ENCODE measurements around the gene CDKN2B. TPM values are rescaled to one million over a fixed set of nuclear protein-coding genes. Genes with fewer than 3 reads are reported as not detected.

CDKN2B gene
- polyA plus RNA-seq, 1 donor from 2014 or later = 0.15 TPM

DNA sequence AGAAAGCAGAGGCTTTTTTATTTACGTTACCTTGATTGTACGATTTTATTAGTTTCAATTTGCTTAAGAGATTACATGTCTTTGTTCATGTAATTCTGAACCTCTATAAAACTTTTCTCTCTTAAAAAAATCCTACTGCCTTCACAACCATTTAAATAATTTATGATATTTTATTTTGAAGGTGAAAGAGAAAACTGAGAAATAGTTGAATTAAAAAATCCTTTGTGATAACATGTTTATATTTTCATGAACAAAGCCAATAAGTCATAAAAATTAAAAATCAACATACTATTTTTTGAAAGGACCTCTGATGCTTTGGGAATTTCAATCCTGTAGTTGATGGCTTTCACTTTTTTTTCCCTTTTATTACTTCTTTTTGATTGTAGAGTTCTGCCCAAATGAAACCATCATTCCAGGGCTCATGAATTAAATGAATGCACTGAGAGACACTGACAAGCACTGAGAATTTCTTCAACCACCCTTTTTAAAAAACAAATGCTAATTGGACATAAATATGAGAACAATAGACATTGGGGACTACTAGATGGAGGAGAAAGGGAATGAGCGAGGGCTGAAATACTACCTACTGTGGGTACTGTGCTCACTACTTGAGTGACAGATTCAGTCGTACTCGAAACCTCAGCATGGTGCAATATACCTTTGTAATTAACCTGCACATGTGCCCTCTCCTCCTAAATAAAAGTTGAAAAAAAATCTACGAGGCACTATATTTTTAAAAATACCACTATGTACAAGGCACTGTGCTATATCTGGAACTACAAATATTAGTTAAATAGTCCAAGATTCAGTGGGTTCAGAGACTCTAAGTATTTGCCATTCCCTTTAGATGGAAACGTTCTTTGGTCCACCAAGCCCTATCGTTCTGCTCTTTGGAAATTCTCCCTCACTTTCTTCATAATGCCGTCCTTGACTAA lies 20.8 kb downstream of the CDKN2B start:
- Histone ChIP-seq H3K4me3 (ENCODE audit: low read length) (no peak overlapping the region), H4K20me1 (ENCODE audit: insufficient read depth) (no peaks in the 10 kb centered on the region), H2AFZ (ENCODE audit: low read depth, low read length) (no peak overlapping the region), H3K4me2 (ENCODE audit: low read length) (no peak overlapping the region), H3K36me3 (ENCODE audit: insufficient read depth, low read length) (no peaks in the 10 kb centered on the region), H3K27me3 (ENCODE audit: insufficient read depth, low read depth, low read length) (peaks cover 100% of the 10 kb centered on the region), H3F3A (ENCODE audit: insufficient read depth, low read length, poor library complexity, severe bottlenecking) (no peaks in the 10 kb centered on the region), H3K79me2 (replicated peaks; ENCODE audit: insufficient read depth, low read length) (no peaks in the 10 kb centered on the region), H3K27ac (ENCODE audit: low read length) (no peak overlapping the region), H3K9me3 (ENCODE audit: low read length) (no peaks in the 10 kb centered on the region), H3K9me2 (ENCODE audit: insufficient read depth, low read length) (peaks cover 2% of the 10 kb centered on the region), H3K9ac (ENCODE audit: low read length) (no peak overlapping the region)
- no peak for TF ChIP-seq RAD21 (conservative IDR thresholded peaks at IDR 0.05)

DNA sequence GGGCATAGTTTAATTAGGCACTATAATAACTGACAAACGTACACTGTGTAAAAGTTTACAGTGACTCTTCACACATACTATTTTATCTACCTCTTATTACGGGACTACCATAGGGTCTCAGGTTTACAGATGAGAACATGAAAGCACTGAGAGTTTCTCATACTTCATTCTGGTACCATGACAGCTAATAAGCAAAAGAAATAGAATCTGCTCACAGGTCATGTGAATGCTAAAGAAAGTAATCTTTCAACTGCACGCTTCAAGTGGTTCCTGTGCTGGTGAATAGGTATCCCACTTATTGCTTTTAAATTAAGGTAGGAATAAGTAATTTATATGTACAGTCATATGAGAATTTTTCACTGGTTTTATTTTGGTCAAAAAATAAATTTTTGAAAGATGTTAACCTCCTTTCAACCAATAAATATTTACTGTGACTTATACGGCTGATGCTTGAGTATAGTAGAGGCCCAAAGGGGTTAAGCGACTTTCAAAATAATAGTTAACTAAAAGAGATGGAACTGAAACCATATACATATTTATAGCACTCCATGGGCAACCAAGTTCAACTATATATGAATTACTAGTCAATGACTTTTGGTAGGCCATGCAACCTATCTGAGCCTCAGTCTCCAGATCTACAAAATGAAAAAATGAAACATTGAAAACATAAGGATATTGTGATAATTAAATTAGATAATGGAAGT lies 23.0 kb downstream of the CDKN2B start:
- Histone ChIP-seq H3F3A (ENCODE audit: insufficient read depth, low read length, poor library complexity, severe bottlenecking) (no peaks in the 10 kb centered on the region), H3K27ac (ENCODE audit: low read length) (no peak overlapping the region), H3K9me3 (ENCODE audit: low read length) (no peaks in the 10 kb centered on the region), H3K4me2 (ENCODE audit: low read length) (no peak overlapping the region), H3K4me3 (ENCODE audit: low read length) (no peak overlapping the region), H4K20me1 (ENCODE audit: insufficient read depth) (no peaks in the 10 kb centered on the region), H3K36me3 (ENCODE audit: insufficient read depth, low read length) (no peaks in the 10 kb centered on the region), H2AFZ (ENCODE audit: low read depth, low read length) (no peak overlapping the region), H3K9ac (ENCODE audit: low read length) (no peak overlapping the region), H3K79me2 (replicated peaks; ENCODE audit: insufficient read depth, low read length) (no peaks in the 10 kb centered on the region), H3K9me2 (ENCODE audit: insufficient read depth, low read length) (no peaks in the 10 kb centered on the region), H3K27me3 (ENCODE audit: insufficient read depth, low read depth, low read length) (peaks cover 100% of the 10 kb centered on the region)
- no peak for TF ChIP-seq POLR2AphosphoS5 (IDR thresholded peaks at IDR 0.05)
- no peak for TF ChIP-seq SMC3 (conservative IDR thresholded peaks at IDR 0.05; ENCODE audit: poor library complexity)
- TF ChIP-seq, protein P1, sequence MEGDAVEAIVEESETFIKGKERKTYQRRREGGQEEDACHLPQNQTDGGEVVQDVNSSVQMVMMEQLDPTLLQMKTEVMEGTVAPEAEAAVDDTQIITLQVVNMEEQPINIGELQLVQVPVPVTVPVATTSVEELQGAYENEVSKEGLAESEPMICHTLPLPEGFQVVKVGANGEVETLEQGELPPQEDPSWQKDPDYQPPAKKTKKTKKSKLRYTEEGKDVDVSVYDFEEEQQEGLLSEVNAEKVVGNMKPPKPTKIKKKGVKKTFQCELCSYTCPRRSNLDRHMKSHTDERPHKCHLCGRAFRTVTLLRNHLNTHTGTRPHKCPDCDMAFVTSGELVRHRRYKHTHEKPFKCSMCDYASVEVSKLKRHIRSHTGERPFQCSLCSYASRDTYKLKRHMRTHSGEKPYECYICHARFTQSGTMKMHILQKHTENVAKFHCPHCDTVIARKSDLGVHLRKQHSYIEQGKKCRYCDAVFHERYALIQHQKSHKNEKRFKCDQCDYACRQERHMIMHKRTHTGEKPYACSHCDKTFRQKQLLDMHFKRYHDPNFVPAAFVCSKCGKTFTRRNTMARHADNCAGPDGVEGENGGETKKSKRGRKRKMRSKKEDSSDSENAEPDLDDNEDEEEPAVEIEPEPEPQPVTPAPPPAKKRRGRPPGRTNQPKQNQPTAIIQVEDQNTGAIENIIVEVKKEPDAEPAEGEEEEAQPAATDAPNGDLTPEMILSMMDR (IDR thresholded peaks at IDR 0.05; ENCODE audit: poor library complexity, severe bottlenecking) = no peak
- TF ChIP-seq, protein P2, sequence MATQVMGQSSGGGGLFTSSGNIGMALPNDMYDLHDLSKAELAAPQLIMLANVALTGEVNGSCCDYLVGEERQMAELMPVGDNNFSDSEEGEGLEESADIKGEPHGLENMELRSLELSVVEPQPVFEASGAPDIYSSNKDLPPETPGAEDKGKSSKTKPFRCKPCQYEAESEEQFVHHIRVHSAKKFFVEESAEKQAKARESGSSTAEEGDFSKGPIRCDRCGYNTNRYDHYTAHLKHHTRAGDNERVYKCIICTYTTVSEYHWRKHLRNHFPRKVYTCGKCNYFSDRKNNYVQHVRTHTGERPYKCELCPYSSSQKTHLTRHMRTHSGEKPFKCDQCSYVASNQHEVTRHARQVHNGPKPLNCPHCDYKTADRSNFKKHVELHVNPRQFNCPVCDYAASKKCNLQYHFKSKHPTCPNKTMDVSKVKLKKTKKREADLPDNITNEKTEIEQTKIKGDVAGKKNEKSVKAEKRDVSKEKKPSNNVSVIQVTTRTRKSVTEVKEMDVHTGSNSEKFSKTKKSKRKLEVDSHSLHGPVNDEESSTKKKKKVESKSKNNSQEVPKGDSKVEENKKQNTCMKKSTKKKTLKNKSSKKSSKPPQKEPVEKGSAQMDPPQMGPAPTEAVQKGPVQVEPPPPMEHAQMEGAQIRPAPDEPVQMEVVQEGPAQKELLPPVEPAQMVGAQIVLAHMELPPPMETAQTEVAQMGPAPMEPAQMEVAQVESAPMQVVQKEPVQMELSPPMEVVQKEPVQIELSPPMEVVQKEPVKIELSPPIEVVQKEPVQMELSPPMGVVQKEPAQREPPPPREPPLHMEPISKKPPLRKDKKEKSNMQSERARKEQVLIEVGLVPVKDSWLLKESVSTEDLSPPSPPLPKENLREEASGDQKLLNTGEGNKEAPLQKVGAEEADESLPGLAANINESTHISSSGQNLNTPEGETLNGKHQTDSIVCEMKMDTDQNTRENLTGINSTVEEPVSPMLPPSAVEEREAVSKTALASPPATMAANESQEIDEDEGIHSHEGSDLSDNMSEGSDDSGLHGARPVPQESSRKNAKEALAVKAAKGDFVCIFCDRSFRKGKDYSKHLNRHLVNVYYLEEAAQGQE (IDR thresholded peaks at IDR 0.05; ENCODE audit: borderline replicate concordance) = no peak
- TF ChIP-seq EZH2 (IDR thresholded peaks at IDR 0.05; ENCODE audit: borderline replicate concordance, insufficient read depth, low read length, poor library complexity, severe bottlenecking) = no peak

Measured in neural cell (in vitro differentiated cells).